ENCODE data around the gene GRK1.
"Not testable (repeated sequence)": the region's sequence is repeated elsewhere in the genome, so short reads cannot be mapped to it uniquely, and the experiment has no call there.

The GRK1 gene

DNA sequence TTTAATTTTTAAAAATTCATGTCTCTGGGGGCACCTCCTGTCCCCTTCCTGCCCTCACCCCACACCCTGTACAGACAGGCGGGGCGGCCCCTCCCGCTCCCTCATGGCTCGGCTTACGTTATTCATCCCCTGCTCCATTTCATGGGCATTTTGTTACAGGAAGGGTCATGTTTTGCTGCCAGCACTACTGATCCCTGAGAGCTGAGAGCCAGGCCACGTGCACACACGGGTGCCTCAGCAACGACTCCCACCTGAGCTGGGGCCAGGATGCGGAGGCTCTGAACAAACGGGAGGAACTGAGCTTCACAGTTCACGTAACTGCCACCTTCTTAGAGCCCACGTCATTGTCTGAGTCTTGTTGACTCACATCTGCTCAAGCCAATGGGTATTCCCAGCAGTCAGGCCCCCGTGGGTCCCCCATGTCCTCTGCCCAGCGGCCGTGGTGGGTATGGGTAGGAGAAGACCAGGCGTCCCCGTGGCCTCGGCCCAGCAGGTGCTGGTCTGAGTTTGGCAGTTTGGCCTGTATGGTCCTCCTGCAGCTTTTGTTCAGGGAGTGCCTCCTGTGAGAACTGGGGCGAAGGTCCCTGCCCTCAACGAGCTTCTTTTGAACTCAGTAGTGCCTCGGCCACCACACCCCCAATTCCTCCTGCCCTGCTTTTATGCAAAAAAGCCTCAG, 75.6 kb downstream of the GRK1 start:
- H3K4me3 ChIP-seq (ENCODE audit: low read depth, low read length), result no peak overlapping the region

DNA sequence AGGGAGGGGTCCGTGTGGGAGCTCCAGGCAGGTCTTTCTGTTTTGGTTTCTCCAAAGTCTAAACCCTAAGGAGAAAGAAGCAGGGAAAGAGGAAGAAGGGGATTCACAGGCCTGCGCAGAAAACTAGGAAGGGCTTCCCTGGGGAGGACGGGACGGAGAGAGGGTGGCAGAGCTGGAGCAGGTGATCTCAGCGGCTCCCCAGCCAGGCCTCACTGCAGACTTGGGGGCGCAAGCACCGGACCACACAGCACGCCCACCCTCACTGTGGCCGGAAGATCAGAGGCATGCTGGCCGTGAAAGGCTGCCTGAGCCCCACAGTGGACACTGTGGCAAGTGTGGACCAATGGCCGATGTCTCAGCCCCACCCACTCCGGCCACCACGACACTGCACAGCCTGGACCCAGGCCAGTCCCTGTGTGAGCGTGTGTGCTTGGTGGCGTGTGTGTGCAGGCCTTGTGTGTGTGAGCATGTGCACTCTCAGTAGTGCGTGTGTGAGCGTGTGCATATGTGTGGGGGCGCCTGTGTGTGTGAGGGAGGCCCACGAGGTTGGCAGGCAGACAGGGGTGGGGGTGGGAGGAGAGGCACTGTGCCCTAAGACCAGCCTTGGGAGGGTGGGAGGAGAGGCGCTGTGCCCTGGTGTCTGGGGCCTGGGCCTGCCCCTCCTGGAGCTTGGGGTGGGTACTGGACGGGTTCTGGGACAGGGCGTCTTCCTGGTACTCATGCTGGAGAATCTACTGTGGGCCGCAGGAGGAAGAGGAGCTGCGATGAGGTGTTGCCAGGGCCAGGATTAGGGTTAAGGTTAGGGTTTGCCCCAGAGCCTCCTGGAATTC, 76.6 kb downstream of the GRK1 start:
- H3K4me3 ChIP-seq (ENCODE audit: low read depth, low read length), result no peak overlapping the region

DNA sequence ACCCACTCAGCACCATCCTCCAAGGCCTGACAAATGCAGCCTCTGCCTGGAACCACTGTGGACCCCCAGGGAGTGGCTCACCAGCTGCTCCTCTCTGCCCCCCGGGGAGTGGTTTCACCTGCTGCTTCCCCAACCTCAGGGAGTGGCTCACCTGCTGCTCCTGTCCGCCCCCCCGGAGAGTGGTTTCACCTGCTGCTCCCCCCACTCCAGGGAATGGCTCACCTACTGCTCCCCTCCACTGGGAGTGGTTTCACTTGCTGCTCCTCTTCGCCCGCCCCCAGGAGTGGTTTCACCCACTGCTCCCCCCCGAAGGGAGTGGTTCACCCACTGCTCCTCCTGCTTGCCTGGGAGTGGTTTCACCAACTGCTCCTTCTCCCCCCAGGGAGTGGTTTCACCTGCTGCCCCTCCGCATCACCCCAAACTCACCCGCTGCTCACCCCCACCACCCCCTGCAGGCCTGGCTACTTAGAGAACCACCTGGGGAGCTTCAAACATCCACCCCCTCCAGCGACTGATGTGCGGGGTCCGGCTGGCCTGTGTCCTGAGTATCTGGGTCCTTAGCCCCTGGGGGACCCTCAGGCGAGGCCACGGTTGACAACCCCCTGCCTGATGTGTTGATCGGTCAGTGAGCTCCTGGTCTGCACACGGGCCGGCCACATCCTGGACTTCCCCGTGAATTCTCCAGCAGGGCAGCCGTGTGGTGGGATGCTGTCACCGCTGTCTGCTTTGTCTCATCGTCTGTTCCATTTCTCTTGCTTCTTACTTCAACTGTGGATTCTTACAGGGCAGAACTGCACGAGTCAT, 77.4 kb downstream of the GRK1 start:
- no peak overlapping the region for H3K4me3 ChIP-seq (ENCODE audit: low read depth, low read length)

DNA sequence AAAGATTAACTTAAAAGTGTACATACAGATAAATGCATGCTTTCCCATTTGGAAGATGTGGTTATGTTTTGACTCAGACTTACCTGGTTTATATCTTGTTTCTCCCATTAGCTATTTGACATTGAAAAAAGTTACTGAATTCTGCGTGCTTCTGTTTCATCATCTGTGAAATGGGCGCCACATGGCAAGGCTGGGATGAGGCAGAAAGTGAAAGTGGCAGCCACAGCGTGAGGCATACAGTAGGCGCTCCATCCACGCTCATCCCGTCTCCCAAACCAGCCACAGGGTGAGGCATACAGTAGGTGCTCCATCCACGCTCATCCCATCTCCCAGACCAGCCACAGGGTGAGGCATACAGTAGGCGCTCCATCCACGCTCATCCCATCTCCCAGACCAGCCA, 78.0 kb downstream of the GRK1 start:
- H3K4me3 ChIP-seq (ENCODE audit: low read depth, low read length), result no peak overlapping the region

DNA sequence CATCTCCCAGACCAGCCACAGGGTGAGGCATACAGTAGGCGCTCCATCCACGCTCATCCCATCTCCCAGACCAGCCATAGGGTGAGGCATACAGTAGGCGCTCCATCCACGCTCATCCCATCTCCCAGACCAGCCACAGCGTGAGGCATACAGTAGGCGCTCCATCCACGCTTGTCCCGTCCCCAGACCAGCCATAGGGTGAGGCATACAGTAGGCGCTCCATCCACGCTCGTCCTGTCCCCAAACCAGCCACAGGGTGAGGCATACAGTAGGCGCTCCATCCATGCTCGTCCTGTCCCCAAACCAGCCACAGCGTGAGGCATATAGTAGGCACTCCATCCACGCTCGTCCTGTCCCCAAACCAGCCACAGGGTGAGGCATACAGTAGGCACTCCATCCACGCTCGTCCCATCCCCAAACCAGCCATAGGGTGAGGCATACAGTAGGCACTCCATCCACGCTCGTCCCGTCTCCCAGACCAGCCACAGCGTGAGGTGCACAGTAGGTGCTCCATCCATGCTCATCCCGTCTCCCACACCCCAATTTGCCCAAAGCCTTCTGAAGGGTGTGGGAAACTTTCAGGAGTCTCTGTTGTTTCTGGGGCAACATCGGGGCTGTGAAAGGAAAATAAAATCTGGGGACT, 78.6 kb downstream of the GRK1 start:
- H3K4me3 ChIP-seq (ENCODE audit: low read depth, low read length), result not testable (repeated sequence)

DNA sequence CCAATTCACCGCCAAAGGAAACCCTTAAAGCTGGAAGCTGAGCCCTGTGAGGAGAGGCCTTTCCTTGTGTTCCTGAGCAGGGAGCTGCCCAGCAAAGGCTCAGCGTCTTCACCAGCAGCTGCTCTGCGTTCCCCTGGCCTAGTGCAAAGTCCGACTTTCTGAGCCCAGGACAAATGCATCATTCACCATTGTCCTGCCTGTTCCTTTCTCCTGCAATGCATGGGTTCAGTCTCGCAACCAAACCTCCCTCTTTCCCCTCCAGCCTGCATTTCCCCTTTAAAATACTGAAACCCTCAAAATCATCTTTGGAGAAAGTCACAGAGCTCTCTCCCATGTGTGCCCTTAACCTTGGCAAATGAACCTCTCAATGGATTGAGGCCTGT, 79.1 kb downstream of the GRK1 start:
- no peak overlapping the region for H3K4me3 ChIP-seq (ENCODE audit: low read depth, low read length)

DNA sequence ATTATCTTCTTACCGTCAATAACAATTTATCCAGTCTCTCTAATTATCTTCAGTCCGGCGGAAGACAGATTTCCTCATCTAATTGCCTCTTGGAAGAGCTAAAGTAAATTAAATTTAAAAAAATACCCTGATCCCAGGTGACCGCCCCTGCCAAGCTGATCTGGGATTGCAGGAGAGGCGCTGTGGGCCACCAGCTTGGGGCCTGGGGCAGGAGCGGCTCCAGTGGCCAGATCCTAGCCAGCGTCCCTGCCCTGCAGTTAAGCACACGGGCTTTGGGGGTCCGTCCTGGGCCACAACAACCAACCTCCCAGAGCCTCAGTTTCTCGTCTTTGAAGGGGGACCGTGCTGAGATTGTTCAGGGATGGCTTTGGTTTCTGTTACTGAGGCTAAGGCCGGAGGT, 79.7 kb downstream of the GRK1 start:
- no peak overlapping the region for H3K4me3 ChIP-seq (ENCODE audit: low read depth, low read length)

DNA sequence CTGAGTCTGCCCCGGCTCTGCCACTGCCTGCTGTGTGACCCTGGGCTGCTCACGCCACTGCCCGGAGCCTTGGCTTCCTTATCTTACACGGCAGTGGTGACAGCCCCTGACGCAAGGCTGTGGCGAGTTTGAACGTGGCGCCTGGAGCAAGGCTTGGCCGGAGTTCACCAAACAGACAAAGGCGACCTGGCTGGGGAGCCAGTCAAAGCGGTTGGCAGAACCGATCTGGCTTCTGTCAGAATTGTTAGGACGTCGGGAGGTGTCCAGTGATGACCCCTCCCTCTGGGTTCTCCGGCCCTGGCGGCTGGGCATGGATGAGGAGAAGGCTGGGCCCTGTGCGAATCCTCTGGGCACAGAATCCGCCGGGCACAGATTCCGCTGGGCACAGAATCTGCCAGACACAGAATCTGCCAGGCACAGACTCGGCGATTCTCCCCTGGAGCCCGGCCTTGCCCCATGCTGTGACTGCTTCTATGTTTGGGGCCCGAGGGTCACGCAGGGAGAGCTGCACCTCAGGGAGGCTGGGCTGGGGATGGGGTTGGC, 80.3 kb downstream of the GRK1 start:
- no peak overlapping the region for H3K4me3 ChIP-seq (ENCODE audit: low read depth, low read length)

DNA sequence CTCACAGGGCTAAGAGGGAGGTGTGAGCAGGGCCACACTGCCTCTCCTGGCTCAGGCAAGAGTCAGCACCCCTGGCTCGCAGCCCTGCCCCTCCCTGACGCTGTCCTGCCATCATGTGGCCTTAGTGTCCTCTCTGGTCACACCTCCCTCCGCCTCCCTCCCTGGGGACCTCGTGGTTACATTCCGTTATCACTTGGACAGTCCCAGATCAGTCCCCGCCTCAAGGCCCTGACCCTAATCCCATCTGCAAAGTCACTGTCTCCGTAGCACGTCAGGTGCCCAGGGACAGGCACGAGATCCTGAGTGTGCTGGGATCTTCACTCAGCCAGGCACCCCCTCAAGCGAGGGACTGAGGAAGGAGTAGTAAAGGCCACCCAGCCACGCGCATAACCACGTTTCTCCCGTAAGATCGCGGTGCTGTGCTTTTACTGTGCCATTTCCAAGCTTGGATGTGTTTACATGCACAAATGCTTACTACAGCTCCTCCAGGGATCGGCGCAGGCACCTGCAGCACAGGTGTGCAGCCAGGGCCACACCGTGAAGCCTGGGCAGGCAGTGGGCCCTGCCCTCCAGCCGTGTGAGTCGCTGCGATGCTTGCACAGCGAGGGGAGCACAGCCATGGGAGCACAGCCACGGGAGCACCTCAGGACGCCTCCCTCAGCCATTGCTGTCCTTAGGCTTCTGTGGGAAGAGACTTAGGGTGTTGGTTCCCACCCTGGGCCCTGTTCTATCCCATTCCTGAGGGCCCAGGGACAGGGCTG, 81.3 kb downstream of the GRK1 start:
- no peak overlapping the region for H3K4me3 ChIP-seq (ENCODE audit: low read depth, low read length)

DNA sequence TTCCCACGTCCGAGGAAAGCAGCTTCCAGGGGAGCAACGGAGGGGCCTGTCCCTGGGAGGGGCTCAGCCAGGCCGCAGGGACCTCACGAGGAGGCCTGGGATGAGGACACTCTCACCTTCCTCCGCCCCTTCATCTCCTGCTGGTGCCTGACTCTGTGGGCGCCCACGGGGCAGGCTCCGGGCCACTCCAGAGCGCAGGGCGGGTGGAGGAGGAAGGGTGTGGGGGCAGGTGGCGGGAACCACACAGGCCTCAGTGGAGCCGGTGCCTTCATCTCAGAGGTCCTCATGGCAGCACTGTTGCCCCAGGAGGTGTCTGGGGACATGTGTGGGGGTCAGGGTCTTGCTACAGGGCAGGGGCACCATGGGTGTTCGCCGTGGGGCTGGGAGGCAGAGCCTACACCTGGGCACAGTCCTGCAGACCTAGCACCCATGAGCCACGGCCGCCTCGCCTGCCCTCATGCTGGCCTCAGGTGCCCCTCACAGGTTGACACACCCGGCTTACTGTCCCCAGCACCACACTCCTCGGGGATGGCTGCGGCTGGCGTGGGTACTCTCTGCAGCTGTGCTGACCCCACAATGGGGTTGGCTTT, 81.9 kb downstream of the GRK1 start:
- H3K4me3 ChIP-seq (ENCODE audit: low read depth, low read length), result no peak overlapping the region

DNA sequence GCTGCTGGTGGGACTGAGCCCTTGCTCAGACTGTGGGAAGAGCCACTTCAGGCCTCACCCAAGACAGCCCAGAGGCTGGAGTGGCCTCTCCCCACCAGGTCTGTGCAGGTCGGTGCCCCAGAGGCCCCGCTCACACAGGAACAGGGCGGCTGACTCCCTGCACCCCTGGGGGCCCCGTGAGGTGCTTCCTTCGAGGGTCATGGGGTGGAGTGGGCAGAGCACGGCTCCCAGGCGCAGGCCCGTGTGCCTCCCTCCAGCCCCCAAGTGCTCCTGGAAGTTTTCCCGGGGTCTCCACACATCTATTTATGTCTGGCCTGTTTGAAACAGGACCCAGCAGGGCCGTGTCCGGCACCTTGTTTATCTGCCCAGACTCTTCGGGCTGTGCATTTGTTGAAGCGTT, 82.5 kb downstream of the GRK1 start:
- H3K4me3 ChIP-seq (ENCODE audit: low read depth, low read length), result no peak overlapping the region

DNA sequence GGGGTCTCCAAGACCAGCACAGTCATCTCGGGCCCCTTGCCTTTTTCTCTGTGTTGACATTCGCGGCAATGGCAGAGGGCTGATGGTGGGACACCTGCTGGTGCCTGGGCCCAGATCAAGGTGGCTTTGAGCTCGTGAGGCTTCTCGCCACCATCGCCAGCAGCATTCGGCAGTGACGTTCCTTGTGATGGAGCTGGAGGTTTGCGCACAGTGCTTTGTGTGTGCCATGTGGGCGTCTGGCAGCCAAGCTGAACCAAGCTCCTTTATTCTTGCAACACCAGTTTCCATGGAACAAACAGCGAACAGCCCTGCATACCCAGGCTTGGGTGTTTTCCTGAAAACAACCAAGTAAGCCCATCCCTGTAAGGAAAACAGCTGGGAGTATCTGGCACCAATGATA, 82.9 kb downstream of the GRK1 start:
- H3K4me3 ChIP-seq (ENCODE audit: low read depth, low read length), result no peak overlapping the region

DNA sequence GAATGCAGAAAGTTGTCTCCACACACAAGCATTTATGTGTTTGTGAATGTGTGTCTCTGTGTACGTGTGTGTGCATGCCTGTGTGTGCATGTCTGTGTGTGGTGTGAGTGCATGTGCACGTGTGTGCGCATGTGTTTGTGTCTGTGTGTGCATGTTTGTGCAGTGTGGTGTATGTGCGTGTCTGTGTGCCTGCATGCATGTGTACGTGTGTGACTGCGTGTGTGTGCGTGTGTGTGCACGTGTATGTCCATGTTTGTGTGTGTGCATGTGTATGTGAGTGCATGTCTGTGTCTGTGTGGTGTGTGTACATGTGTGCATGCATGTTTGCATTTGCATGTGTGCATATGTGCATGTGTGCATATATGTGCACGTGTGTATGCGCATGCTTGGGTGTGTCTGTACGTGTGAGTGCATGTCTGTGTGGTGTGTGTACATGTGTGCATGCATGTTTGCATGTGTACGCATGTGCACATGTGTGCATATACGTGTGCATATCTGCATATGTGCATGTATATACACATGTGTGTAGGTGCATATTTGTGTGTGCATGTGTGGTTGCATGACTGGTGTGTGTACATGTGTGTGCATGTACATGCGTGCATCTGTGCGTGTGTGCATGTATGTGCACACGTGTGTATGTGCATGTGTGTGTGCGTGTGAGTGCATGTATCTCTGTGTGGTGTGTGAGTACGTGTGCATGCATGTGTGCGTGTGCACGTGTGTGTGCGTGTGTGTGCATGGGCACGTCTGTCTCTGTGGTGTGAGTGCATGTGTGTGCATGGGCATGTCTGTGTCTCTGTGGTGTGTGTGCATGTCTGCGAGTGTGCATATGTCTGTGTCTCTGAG, 83.8 kb downstream of the GRK1 start:
- no peak overlapping the region for H3K4me3 ChIP-seq (ENCODE audit: low read depth, low read length)

DNA sequence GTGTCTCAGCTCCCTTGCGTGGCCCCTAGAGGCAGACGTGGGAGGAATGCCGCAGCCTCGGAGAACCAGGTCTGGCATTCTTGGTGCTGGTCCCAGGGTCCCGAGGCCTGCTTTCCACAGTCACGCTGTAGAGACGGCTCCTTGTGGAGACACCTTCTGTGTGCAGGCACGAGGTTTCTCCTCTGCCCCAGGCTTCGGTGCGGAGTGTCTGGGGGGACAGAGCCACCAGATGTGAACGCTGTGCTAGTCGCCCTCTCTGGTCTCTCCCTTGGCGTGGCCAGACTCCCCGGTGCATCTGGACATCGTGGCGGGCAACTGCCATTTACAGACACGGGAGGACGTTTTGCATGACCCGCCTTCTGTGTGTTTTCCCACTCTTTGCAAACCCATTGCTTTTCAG, 84.5 kb downstream of the GRK1 start:
- H3K4me3 ChIP-seq (ENCODE audit: low read depth, low read length), result no peak overlapping the region

DNA sequence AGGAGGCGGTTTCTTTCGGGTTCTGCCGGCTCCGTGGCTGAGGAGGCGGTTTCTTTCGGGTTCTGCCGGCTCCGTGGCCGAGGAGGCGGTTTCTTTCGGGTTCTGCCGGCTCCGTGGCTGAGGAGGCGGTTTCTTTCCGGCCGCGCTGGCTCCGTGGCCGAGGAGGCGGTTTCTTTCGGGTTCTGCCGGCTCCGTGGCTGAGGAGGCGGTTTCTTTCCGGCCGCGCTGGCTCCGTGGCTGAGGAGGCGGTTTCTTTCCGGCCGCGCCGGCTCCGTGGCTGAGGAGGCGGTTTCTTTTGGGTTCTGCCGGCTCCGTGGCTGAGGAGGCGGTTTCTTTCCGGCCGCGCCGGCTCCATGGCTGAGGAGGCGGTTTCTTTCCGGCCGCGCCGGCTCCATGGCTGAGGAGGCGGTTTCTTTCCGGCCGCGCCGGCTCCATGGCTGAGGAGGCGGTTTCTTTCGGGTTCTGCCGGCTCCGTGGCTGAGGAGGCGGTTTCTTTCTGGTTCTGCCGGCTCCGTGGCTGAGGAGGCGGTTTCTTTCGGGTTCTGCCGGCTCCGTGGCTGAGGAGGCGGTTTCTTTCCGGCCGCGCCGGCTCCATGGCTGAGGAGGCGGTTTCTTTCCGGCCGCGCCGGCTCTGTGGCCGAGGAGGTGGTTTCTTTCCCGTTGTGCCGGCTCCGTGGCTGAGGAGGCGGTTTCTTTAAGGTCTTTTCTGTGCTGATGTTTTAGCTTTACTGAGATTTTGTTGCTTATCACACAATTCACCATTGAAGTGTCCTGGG, 85.4 kb downstream of the GRK1 start:
- H3K4me3 ChIP-seq (ENCODE audit: low read depth, low read length), result not testable (repeated sequence)

DNA sequence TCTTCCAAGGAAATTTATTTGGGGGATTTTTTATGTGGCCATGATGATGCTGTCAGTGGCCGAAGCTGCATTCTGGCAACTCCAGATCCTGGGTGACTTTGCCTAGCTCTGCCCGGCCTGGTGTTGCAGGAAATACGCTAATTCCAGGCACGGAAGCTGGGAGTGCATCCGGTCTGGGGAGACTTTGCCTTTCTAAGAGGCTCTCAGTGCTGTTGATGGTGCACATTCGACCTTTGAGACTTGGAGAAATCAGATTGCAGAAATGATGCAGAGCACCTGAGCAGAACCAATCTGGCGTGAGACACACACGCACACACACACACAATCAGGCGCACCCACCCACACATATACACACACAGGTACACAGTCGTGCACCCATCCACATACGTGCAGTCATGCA, 86.2 kb downstream of the GRK1 start:
- no peak overlapping the region for H3K4me3 ChIP-seq (ENCODE audit: low read depth, low read length)

DNA sequence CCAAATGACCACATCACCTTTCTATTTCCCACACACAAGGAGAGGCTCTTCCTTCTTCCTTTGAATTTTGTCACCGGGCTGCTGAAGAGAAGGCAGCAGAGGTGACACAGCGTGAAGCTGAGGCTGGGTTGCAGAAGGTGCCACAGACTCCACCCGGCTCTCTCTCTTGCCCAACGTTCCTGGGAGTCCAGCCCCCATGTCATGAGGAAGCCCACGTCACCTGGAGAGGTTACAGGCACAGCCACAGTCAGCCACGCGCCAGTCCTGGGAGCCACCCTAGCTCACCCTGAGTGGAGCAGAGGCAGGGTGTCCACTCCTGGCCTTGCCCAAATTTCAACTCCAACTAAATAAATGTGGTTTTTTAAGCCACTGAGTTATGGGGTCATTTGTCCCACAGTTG, 87.2 kb downstream of the GRK1 start:
- H3K4me3 ChIP-seq (ENCODE audit: low read depth, low read length), result no peak overlapping the region

DNA sequence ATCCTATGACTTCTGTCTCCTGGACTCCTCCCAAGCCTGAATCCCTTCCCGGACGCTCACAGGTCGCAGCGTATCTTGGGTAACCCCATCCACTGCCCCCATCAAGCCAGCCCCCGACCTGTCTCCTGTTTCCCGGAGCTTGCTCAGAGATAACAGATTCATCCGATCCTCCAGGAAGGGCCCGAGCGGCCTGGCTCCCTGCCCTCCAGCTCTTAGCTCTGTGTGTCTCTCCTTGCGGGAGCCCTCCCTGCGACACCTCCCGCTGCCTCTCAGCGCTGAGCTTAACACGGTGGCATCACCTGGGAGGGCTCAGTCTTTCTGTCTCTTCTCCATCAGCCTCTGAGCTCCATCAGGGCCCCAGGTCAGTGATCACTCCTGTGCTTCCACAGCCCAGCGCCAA, 87.7 kb downstream of the GRK1 start:
- H3K4me3 ChIP-seq (ENCODE audit: low read depth, low read length), result no peak overlapping the region

Measured in iPS-11a (cell line).